ENCODE measurements around the gene GRIN2A.

GRIN2A gene

GRCh38 chr16:9847146-9847545, 335.1 kb downstream of the GRIN2A start:
- no peak for TF ChIP-seq POU6F1 (CRISPR knock-in tag; IDR thresholded peaks at IDR 0.05; ENCODE audit: borderline replicate concordance, low read depth)
- no peak for ATAC-seq

- no peak for ATAC-seq
- no peak for TF ChIP-seq OSR1 (CRISPR knock-in tag; IDR thresholded peaks at IDR 0.05)
- no peak for TF ChIP-seq TCF4 (CRISPR knock-in tag; IDR thresholded peaks at IDR 0.05; ENCODE audit: borderline replicate concordance)
- no peak for TF ChIP-seq PATZ1 (CRISPR knock-in tag; IDR thresholded peaks at IDR 0.05; ENCODE audit: borderline replicate concordance)
- TF ChIP-seq TOX (CRISPR knock-in tag; IDR thresholded peaks at IDR 0.05; ENCODE audit: borderline replicate concordance) = no peak
- TF ChIP-seq ZNF70 (CRISPR knock-in tag; IDR thresholded peaks at IDR 0.05) = no peak
- TF ChIP-seq ZNF8 (CRISPR knock-in tag; IDR thresholded peaks at IDR 0.05) = no peak
- no peak for TF ChIP-seq ZNF565 (CRISPR knock-in tag; conservative IDR thresholded peaks at IDR 0.05; ENCODE audit: low read depth)
- TF ChIP-seq PPARA (CRISPR knock-in tag; IDR thresholded peaks at IDR 0.05; ENCODE audit: borderline replicate concordance) = no peak
- no peak for TF ChIP-seq POU6F1 (CRISPR knock-in tag; IDR thresholded peaks at IDR 0.05; ENCODE audit: borderline replicate concordance, low read depth)
- TF ChIP-seq CREB5 (CRISPR knock-in tag; IDR thresholded peaks at IDR 0.05; ENCODE audit: low read depth) = no peak
- TF ChIP-seq ARNTL (CRISPR knock-in tag; IDR thresholded peaks at IDR 0.05; ENCODE audit: borderline replicate concordance, low read depth) = no peak
- no peak for TF ChIP-seq BACH2 (CRISPR knock-in tag; IDR thresholded peaks at IDR 0.05; ENCODE audit: borderline replicate concordance)
- TF ChIP-seq ZC3H10 (CRISPR knock-in tag; IDR thresholded peaks at IDR 0.05) = no peak
- TF ChIP-seq GLIS3 (CRISPR knock-in tag; IDR thresholded peaks at IDR 0.05) = no peak
- TF ChIP-seq CSRNP3 (CRISPR knock-in tag; IDR thresholded peaks at IDR 0.05) = no peak
Observed at GRCh38 chr16:9846362-9847099, 335.7 kb downstream of the GRIN2A start.

GRCh38 chr16:9845661-9846361, 336.4 kb downstream of the GRIN2A start:
- TF ChIP-seq ESRRG (CRISPR knock-in tag; IDR thresholded peaks at IDR 0.05) (no peak), ZFP3 (CRISPR knock-in tag; IDR thresholded peaks at IDR 0.05) (no peak), TSHZ2 (CRISPR knock-in tag; IDR thresholded peaks at IDR 0.05) (no peak), ZNF565 (CRISPR knock-in tag; conservative IDR thresholded peaks at IDR 0.05; ENCODE audit: low read depth) (no peak), CSRNP3 (CRISPR knock-in tag; IDR thresholded peaks at IDR 0.05) (no peak)
- ATAC-seq = no peak

Data from SK-N-SH treated with all-trans-retinoic acid at 6 μM for 48 hours (cell line).